Activated CD8-positive, alpha-beta memory T cell treated with anti-CD3 and anti-CD28 coated beads, Interleukin-2, amount 50 U/mL, for 1 hour (primary cell): ENCODE data around the gene RNF41.
"Not testable (repeated sequence)": the region's sequence is repeated elsewhere in the genome, so short reads cannot be mapped to it uniquely, and the experiment has no call there.

ENCODE experiments used
- DNase-seq: peaks from one replicate; pipeline ENCODE4 v3.0.0-alpha.2; 2020; ENCODE audit errors: extremely low read depth

The RNF41 gene

GRCh38 chr12:56221757-56222530, at the start of gene RNF41:
RNF41 (minus strand) TSS chr12:56221922; CDS start chr12:56214047, 7,875 bp downstream.
- peak; percentile 71 for DNase-seq

- DNase-seq = no peak
These were observed 49.3 kb upstream of the RNF41 start for GRCh38 chr12:56271031-56271430.

- DNase-seq = no peak
These were observed 45.8 kb upstream of the RNF41 start for GRCh38 chr12:56267443-56268071.

GRCh38 chr12:56266693-56267442, 45.1 kb upstream of the RNF41 start, which contains the start of gene COQ10A:
COQ10A (plus strand) TSS chr12:56266942; CDS start chr12:56267119, 177 bp downstream.
- peak; percentile 79 for DNase-seq

GRCh38 chr12:56266068-56266692, 44.5 kb upstream of the RNF41 start:
- not testable (repeated sequence) for DNase-seq

- DNase-seq = not testable (repeated sequence)
These were observed 41.2 kb upstream of the RNF41 start for GRCh38 chr12:56262955-56263354.

- no peak for DNase-seq
These were observed 39.9 kb upstream of the RNF41 start for GRCh38 chr12:56261503-56262232.

GRCh38 chr12:56260921-56261320, 39.2 kb upstream of the RNF41 start:
- DNase-seq = no peak

GRCh38 chr12:56260380-56260779, 38.7 kb upstream of the RNF41 start:
- no peak for DNase-seq

GRCh38 chr12:56258820-56259183, 37.1 kb upstream of the RNF41 start:
- no peak for DNase-seq

- peak; percentile 29 for DNase-seq
These were observed 36.5 kb upstream of the RNF41 start, which contains the start of gene ANKRD52 for GRCh38 chr12:56258068-56258819. ANKRD52 (minus strand) TSS chr12:56258384; CDS start chr12:56258269, 115 bp downstream.

- DNase-seq = no peak
These were observed 35.9 kb upstream of the RNF41 start for GRCh38 chr12:56257491-56258067.

GRCh38 chr12:56257071-56257470, 35.3 kb upstream of the RNF41 start:
- no peak for DNase-seq

GRCh38 chr12:56256326-56256960, 34.7 kb upstream of the RNF41 start:
- DNase-seq = no peak

GRCh38 chr12:56255671-56256070, 33.9 kb upstream of the RNF41 start:
- DNase-seq = no peak

- no peak for DNase-seq
These were observed 31.4 kb upstream of the RNF41 start for GRCh38 chr12:56253091-56253490.

- DNase-seq = no peak
These were observed 30.9 kb upstream of the RNF41 start for GRCh38 chr12:56252649-56253048.

GRCh38 chr12:56248711-56249110, 27.0 kb upstream of the RNF41 start:
- no peak for DNase-seq

- no peak for DNase-seq
These were observed 26.2 kb upstream of the RNF41 start for GRCh38 chr12:56247923-56248322.

GRCh38 chr12:56244494-56244893, 22.8 kb upstream of the RNF41 start:
- no peak for DNase-seq
